ENCODE data around the gene ANKRD6. TPM values are rescaled to one million over a fixed set of nuclear protein-coding genes. Genes with fewer than 3 reads are reported as not detected.
A peak's percentile ranks its signal among the peaks of the same experiment; 100 is the strongest.

ANKRD6 gene
- total RNA-seq, 4 donors from 2014 or later: 1.6 to 6.8 (median 2.9) TPM

GRCh38 chr6:89642956-89643355, 210.0 kb downstream of the ANKRD6 start:
- in situ Hi-C loops (cut with MboI; ENCODE audit: low sequenced_read_pairs in 4 of 4) (loop anchor here in 3 of 4 donors (25.0 kb wide), 2 partner anchors 656 to 681 kb away; partner anchors contain the start of gene RNGTT (in 2 of the 3)), intact Hi-C loops (cut with DNase I; ENCODE audit: low total_unique reads) (no loop called here)
- no peak for TF ChIP-seq POLR2A (IDR thresholded peaks at IDR 0.05)
- peaks cover 9 to 15% of the 10 kb centered on the region in 2 donors for H3K4me1 ChIP-seq
- no peak overlapping the region for H3K4me3 ChIP-seq
- DNase-seq (no peak), ATAC-seq (no peak)
- H3K36me3 ChIP-seq: peaks cover 0 to 33% of the 10 kb centered on the region in 2 donors
- H3K9me3 ChIP-seq: no peaks in the 10 kb centered on the region
- H3K27ac ChIP-seq: peak overlapping the region; percentile 29 to 66 (median 53)
- H3K27me3 ChIP-seq: no peaks in the 10 kb centered on the region

DNA sequence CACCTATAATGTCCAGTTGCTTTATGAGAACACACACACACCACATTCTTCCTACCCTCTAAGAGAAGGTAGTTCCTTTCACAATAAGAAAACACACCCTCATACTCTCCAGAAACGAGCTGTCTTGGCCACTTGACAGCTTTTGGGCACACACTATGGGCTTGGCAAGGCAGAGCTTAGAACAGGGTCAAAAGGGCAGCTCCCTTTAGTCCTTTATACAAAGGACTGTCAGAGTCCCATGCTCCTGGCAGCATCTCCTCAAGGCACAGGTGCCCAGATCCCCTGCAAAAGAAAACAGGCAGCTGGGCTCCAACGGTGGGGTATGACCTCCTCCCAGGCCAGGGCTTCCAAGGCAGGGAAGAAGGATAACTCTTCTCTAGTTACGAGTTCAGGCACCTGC, 210.5 kb downstream of the ANKRD6 start:
- in situ Hi-C loops (cut with MboI; ENCODE audit: low sequenced_read_pairs in 4 of 4) (loop anchor here in 3 of 4 donors (25.0 kb wide), 2 partner anchors 656 to 681 kb away; partner anchors contain the start of gene RNGTT (in 2 of the 3)), intact Hi-C loops (cut with DNase I; ENCODE audit: low total_unique reads) (no loop called here)
- peaks cover 0 to 33% of the 10 kb centered on the region in 2 donors for H3K36me3 ChIP-seq
- DNase-seq (peak; percentile 22 to 77), ATAC-seq (peak; percentile 27 to 65)
- H3K4me3 ChIP-seq: no peak overlapping the region
- peaks cover 8 to 13% of the 10 kb centered on the region in 2 donors for H3K4me1 ChIP-seq
- TF ChIP-seq, protein P1, sequence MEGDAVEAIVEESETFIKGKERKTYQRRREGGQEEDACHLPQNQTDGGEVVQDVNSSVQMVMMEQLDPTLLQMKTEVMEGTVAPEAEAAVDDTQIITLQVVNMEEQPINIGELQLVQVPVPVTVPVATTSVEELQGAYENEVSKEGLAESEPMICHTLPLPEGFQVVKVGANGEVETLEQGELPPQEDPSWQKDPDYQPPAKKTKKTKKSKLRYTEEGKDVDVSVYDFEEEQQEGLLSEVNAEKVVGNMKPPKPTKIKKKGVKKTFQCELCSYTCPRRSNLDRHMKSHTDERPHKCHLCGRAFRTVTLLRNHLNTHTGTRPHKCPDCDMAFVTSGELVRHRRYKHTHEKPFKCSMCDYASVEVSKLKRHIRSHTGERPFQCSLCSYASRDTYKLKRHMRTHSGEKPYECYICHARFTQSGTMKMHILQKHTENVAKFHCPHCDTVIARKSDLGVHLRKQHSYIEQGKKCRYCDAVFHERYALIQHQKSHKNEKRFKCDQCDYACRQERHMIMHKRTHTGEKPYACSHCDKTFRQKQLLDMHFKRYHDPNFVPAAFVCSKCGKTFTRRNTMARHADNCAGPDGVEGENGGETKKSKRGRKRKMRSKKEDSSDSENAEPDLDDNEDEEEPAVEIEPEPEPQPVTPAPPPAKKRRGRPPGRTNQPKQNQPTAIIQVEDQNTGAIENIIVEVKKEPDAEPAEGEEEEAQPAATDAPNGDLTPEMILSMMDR (IDR thresholded peaks at IDR 0.05 in 4 of 5, conservative IDR thresholded peaks at IDR 0.05 in 1 of 5): no peak
- TF ChIP-seq POLR2A (IDR thresholded peaks at IDR 0.05): no peak
- H3K27me3 ChIP-seq: no peaks in the 10 kb centered on the region
- H3K27ac ChIP-seq: peak overlapping the region; percentile 29 to 66 (median 53)
- H3K9me3 ChIP-seq: no peaks in the 10 kb centered on the region

DNA sequence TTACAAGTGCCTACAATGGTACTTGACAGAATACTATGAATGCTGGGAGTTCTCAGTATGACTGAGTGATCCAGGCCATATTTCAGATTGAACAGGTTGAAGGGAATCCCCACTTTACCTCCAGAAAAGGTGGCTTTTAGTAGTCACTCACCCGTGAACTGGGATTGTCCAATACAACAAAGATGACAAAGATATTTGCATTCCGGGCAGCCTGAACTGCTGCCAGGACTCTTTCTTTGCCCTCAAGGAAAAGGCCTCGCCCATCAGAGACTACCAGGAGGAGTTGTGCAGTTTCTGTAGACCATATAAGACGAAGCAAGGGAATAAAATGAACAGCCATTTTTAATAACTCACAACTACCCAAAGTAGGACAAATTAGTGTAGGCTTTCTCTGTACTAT, 211.9 kb downstream of the ANKRD6 start:
- ATAC-seq: no peak
- in situ Hi-C loops (cut with MboI; ENCODE audit: low sequenced_read_pairs in 4 of 4): loop anchor here in 3 of 4 donors (25.0 kb wide), 2 partner anchors 658 to 683 kb away; partner anchors contain the start of gene RNGTT (in 2 of the 3)
- H3K36me3 ChIP-seq: peaks cover 0 to 40% of the 10 kb centered on the region in 2 donors

GRCh38 chr6:89649682-89650081, 216.7 kb downstream of the ANKRD6 start:
- H3K4me3 ChIP-seq: no peak overlapping the region
- H3K27me3 ChIP-seq: no peaks in the 10 kb centered on the region
- in situ Hi-C loops (cut with MboI; ENCODE audit: low sequenced_read_pairs in 4 of 4): loop anchor here in 3 of 4 donors (25.0 kb wide), 2 partner anchors 662 to 687 kb away; partner anchors contain the start of gene RNGTT (in 2 of the 3)
- H3K9me3 ChIP-seq: no peaks in the 10 kb centered on the region
- TF ChIP-seq, protein P1 (IDR thresholded peaks at IDR 0.05 in 4 of 5, conservative IDR thresholded peaks at IDR 0.05 in 1 of 5): no peak
- DNase-seq (no peak), ATAC-seq (no peak)
- H3K27ac ChIP-seq: peak overlapping the region in 2 of 4 donors; percentile 58 to 62
- peaks cover 3 to 74% of the 10 kb centered on the region in 2 donors for H3K36me3 ChIP-seq
- intact Hi-C loops (cut with DNase I; ENCODE audit: low total_unique reads): no loop called here
- H3K4me1 ChIP-seq: no peaks in the 10 kb centered on the region

More for the DNA sequence above, 211.9 kb downstream of the ANKRD6 start:
- H3K4me1 ChIP-seq: peaks cover 4 to 13% of the 10 kb centered on the region in 2 donors
- H3K9me3 ChIP-seq: no peaks in the 10 kb centered on the region
- DNase-seq: no peak
- intact Hi-C loops (cut with DNase I; ENCODE audit: low total_unique reads): no loop called here
- H3K27me3 ChIP-seq: no peaks in the 10 kb centered on the region
- H3K4me3 ChIP-seq: no peak overlapping the region
- TF ChIP-seq POLR2A (IDR thresholded peaks at IDR 0.05): no peak
- TF ChIP-seq, protein P1 (IDR thresholded peaks at IDR 0.05 in 4 of 5, conservative IDR thresholded peaks at IDR 0.05 in 1 of 5): no peak
- H3K27ac ChIP-seq: peak overlapping the region in 1 of 4 donors; percentile 55

GRCh38 chr6:89650579-89650978, 217.6 kb downstream of the ANKRD6 start:
- no peaks in the 10 kb centered on the region for H3K9me3 ChIP-seq
- H3K27ac ChIP-seq: peak overlapping the region; percentile 22 to 62 (median 51)
- no peaks in the 10 kb centered on the region for H3K4me1 ChIP-seq
- no peak for TF ChIP-seq POLR2A (IDR thresholded peaks at IDR 0.05)
- TF ChIP-seq, protein P1 (IDR thresholded peaks at IDR 0.05 in 4 of 5, conservative IDR thresholded peaks at IDR 0.05 in 1 of 5): no peak
- no peaks in the 10 kb centered on the region for H3K27me3 ChIP-seq
- DNase-seq (no peak), ATAC-seq (peak; percentile 51 to 89)
- peaks cover 5 to 74% of the 10 kb centered on the region in 2 donors for H3K36me3 ChIP-seq
- intact Hi-C loops (cut with DNase I; ENCODE audit: low total_unique reads) (no loop called here), in situ Hi-C loops (cut with MboI; ENCODE audit: low sequenced_read_pairs in 4 of 4) (no loop called here)
- H3K4me3 ChIP-seq: no peak overlapping the region
